G401.6 (cell line): ENCODE data around the gene HIBCH.
"Not testable (repeated sequence)": the region's sequence is repeated elsewhere in the genome, so short reads cannot be mapped to it uniquely, and the experiment has no call there.

Experiments used
- FAIRE-seq: peaks from 2 replicates; lab custom pipeline; 2012; peaks lifted over from hg19 to GRCh38; lab: Jason Lieb, UNC

The HIBCH gene

DNA sequence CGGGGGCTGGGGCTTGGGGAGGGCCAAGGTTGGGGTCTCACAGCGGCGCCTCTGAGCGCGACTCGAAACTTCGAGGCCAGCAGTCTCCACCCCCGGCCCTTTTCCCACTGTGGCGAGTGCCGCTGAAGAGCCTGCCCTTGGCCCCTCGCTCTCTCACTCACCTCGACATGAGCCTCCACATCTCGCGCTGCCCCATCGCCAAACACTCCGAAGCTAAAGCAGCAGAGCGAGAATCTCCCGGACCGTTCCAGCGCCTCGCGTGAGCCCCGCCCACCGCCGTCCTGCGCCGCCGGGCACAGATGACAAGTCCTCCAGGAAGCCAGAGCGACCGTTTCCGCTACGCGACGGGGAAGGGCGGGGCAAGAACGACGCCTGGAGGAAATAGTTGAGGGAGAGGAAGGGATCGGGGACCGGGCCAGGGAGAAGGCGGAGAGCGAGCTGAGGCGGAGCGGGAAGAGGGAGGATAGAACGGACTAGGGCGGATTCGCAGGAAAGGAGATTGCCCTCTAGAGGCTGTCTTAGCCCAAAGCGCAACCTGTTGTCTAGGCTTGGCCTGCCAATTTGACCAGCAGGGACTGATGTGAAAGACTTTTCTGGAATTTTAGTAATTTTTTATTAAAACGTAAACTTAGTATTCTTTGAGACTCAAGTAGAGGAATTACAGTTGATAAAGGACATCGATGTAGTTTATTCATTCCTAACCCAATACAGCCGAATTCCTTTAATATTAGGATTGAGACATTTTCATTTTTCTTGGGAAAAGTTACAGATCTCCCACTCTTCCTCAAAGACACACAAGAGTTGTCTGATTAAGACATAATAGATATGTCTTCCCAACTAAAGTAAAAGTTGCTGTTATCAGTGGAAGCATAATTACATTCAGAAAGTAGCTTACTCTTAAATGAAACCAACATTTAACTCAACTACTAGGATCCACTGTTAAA, at the start of gene HIBCH:
Gene HIBCH, minus strand, starts transcription at position 272 of the 944 bp plus-strand sequence. Its CDS starts 76 bp downstream, at position 196.
- FAIRE-seq, result peak; percentile 99

GRCh38 chr2:190367091-190367490, 47.5 kb upstream of the HIBCH start:
- no peak for FAIRE-seq

GRCh38 chr2:190366248-190366753, 46.7 kb upstream of the HIBCH start:
- no peak for FAIRE-seq

GRCh38 chr2:190365499-190366204, 46.0 kb upstream of the HIBCH start:
- no peak for FAIRE-seq

DNA sequence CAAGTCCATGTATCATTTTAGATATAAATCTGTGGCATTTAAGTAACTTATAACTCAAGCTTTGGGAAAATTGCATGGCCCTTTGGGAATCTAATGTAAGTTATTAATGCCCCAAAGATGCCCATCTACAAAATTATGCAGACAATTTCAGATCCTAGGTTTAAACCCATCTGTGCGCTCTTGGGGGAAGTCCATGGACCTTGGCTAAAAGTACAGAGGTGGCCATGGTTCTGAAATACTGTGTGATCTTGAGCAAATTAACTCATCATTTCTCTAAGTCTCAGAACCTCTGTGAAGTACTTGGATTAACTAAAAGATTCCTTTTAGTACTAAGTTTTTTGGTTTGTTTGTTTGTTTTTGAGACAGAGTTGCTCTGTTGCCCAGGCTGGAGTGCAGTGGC, 43.3 kb upstream of the HIBCH start:
- no peak for FAIRE-seq

GRCh38 chr2:190361572-190361971, 41.9 kb upstream of the HIBCH start:
- no peak for FAIRE-seq

- FAIRE-seq, result no peak
These were observed 41.3 kb upstream of the HIBCH start for GRCh38 chr2:190360965-190361364.

GRCh38 chr2:190360561-190360960, 40.9 kb upstream of the HIBCH start:
- no peak for FAIRE-seq

- not testable (repeated sequence) for FAIRE-seq
These were observed 39.2 kb upstream of the HIBCH start for GRCh38 chr2:190358655-190359448.

DNA sequence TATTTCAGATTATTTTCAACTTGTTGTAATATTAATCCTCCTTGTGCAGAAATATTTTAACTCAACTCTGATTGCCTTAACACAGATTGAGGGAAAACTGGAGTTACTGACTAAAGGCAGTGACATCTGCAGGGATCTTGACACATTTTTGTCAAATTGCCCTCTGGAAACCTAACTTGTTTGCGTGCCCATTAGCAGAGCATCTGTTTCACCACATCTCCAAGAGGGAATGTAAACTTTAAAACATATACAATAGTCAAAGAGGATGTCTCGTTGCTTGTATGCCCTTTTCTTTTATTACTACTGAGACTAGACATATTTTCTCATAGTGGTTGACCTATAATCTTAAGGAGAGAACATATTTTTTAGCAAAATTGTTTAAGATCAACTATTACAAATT, 38.0 kb upstream of the HIBCH start:
- FAIRE-seq, result no peak

DNA sequence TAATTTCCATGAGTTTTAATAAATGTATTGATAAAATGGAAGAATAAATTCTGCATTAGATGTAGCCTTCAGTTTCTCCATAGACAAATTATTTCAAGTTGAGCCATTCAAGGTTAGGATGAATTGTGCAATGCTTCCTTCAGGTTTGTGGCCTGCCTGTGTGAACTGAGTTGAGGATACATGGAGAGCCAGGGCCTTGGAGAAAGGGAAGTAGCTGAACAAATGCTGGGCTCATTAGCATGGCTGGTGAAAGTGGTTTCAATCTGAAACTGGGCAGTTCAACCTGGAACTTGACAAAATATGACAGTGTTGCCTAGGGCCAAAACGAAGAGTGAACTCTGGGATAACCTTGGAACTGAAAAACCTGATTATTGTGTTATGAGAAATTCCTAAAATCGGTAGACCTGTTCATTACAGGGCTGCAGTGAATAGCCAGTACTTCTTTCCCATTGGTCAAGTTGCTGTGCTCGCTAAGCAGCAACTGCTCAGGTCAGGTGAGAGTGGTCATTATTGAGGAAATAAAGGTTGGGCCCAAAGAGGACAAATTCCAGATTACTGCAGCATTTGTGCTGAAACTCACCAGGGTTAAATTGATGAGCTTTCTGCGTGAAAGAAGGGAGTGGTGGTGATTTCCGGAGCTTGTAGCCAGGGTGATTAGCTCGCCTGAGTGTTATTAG, 36.5 kb upstream of the HIBCH start:
- FAIRE-seq, result no peak

DNA sequence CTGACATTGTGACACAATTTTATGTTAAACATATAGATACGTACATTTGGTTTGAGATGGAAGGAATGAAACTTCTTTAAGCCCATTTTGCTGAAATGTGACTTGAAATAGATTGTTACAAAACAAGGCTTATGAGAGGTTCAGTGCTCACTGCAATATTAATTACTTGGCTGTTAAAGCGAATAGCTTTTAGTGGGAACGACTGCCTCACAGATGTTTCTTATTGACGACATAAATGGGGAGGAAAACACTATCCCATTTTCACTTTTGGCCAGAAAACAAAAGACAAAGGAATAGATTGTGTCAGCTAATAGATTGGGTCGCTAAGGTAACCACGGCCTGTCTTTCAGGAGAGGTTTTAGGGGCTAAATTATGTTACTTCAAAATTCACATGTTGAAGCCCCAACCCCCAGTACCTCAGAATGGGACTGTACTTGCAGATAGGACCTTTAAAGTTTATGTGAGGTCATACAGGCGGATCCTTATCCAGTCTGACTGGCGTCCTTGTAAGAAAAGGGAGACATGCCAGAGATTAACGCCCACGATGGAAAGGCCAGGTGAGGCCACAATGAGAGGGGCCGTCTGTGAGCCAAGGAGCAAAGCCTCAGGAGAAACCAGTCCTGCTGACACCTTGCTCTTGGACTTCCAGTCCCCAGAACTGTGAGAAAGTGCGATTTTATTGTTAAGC, 34.5 kb upstream of the HIBCH start:
- no peak for FAIRE-seq

DNA sequence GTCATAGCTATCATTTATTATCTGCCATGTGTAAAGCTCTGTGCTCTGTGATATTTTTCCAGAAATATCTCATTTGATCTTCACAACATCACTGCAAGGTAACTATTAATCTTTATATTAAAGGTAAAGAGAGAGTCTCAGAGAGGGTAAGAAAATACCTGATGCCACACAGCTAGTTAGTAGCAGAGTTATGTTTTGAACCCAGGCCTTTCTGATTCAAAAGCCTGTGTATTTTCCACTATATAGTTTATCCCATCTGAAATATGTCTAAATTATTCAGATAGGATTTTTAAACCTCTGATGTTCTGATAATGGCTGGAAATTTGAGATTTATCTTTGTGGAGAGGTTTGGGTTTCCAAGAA, 33.9 kb upstream of the HIBCH start:
- FAIRE-seq, result no peak

GRCh38 chr2:190352668-190353536, 33.3 kb upstream of the HIBCH start:
- no peak for FAIRE-seq

DNA sequence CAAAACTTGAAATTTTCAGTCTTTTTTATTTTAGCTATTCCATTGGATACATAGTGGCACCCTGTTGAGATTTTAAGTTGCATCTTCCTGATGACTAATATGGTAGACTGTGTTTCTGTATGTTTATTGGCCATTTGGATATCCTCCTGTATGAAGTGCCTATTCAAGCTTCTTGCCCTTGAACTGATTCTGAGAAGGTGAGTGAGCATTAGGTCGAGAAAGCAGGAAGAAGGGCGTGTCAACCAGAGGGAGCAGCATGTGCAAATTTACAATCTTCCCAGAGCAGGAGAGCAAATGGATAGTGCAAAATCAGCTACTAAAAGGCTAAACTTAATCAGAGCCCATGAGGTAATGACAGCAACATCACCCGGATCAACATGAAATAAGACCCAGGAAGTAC, 32.3 kb upstream of the HIBCH start:
- no peak for FAIRE-seq

DNA sequence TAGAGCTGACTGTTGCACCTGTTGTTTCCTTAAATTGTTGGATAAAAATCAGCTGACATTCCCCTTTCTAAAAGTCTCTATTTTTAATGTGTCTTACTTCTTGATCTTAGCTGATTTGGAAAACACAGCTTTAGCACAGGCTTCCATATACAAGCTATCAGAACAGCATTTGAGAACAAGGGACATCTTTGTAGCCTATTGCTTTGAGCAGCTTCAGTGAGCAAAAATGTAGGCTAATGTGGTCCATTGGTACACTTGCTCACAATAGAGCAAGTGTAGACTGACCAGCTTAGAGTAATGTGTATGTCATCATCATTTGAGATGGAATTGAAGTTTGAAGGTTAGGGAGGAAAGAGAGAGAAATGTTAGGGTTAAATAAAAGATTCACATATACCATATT, 30.7 kb upstream of the HIBCH start:
- no peak for FAIRE-seq

GRCh38 chr2:190344276-190344827, 24.7 kb upstream of the HIBCH start:
- no peak for FAIRE-seq

GRCh38 chr2:190343536-190344275, 24.1 kb upstream of the HIBCH start, which contains the start of gene INPP1:
INPP1 (plus strand) TSS chr2:190343589; CDS start chr2:190360103, 16,514 bp downstream.
- FAIRE-seq, result no peak

GRCh38 chr2:190343089-190343535, 23.5 kb upstream of the HIBCH start:
- FAIRE-seq, result no peak
